Smooth muscle cell of trachea (primary cell): ENCODE data around the gene NOC3L. TPM values are rescaled to one million over a fixed set of nuclear protein-coding genes. Genes with fewer than 3 reads are reported as not detected.

Experiments used
- total RNA-seq: library from RNA; depleted of rRNA; stranded (reverse); fragments of >200 nt; gene quantifications from 2 replicates; pipeline ENCODE4 v1.2.1, GENCODE V29; 2014

NOC3L gene
- total RNA-seq, result 26.0 and 31.9 TPM in 2 replicates

GRCh38 chr10:94362360-94363250 is at the start of gene NOC3L:
TSS of gene NOC3L (minus strand) at chr10:94362939. CDS start at chr10:94362838, 101 bp downstream.

GRCh38 chr10:94402204-94402842 is 39.6 kb upstream of the NOC3L start, which contains the start of gene TBC1D12:
TSS of gene TBC1D12 (plus strand) at chr10:94402541. CDS start at chr10:94402614, 73 bp downstream.

Other genes starting within 250 kb of the NOC3L start
- gene TBC1D12, start 39.6 kb upstream of the NOC3L start, total RNA-seq, result 17.0 and 19.8 TPM in 2 replicates
- 5.8 and 62.1 TPM in 2 replicates for gene HELLS, start 182.8 kb upstream of the NOC3L start, total RNA-seq